Measurements from ENCODE around the gene NRAP.

DNA sequence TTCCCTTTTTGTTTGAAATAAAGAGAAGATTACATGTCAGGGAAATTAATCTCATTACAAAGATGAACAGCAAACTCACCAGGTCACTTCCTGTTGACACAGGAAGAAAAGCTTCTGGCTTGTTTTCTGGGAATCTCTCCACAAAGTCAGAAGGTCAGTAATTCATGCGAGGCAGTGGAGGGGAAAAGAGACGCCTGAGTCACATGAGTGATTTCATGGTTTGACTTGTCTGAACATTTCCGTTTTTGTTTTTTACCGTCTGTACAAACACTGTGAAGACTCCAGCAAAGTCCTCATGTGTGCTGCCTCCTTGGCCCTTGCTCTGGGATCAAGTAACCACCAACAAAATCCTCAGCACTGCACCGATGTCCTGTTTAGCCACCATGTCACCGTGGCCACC is 113.5 kb downstream of the NRAP start:
- TF ChIP-seq YY1 (IDR thresholded peaks at IDR 0.05; ENCODE audit: low read depth), result no peak
- TF ChIP-seq JUND (IDR thresholded peaks at IDR 0.05), result no peak
- TF ChIP-seq, protein P1, sequence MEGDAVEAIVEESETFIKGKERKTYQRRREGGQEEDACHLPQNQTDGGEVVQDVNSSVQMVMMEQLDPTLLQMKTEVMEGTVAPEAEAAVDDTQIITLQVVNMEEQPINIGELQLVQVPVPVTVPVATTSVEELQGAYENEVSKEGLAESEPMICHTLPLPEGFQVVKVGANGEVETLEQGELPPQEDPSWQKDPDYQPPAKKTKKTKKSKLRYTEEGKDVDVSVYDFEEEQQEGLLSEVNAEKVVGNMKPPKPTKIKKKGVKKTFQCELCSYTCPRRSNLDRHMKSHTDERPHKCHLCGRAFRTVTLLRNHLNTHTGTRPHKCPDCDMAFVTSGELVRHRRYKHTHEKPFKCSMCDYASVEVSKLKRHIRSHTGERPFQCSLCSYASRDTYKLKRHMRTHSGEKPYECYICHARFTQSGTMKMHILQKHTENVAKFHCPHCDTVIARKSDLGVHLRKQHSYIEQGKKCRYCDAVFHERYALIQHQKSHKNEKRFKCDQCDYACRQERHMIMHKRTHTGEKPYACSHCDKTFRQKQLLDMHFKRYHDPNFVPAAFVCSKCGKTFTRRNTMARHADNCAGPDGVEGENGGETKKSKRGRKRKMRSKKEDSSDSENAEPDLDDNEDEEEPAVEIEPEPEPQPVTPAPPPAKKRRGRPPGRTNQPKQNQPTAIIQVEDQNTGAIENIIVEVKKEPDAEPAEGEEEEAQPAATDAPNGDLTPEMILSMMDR (IDR thresholded peaks at IDR 0.05), result no peak
- TF ChIP-seq EP300 (IDR thresholded peaks at IDR 0.05; ENCODE audit: borderline replicate concordance in 1 of 2, low read depth in 1 of 2, low read length in 1 of 2), result no peak
- TF ChIP-seq CHD2 (IDR thresholded peaks at IDR 0.05; ENCODE audit: low read length, partially characterized antibody), result no peak
- no peak for TF ChIP-seq NFIC (IDR thresholded peaks at IDR 0.05; ENCODE audit: borderline replicate concordance)
